HepG2 (cell line): Measurements from ENCODE around the gene ACAN.

Source experiments
- TCF7 ChIP-seq: sonication (generic); IDR thresholded peaks from 2 replicates; pipeline ENCODE4 v1.6.1; 2016; ENCODE audit warnings: antibody characterized with exemption, low read depth
- TCF7L2 ChIP-seq: IDR thresholded peaks from 2 replicates; pipeline ENCODE4 v1.6.1; 2011; ENCODE audit warnings: mild to moderate bottlenecking, low read depth, low read length, moderate library complexity
- TMF1 ChIP-seq: sonication (generic); formaldehyde crosslinking; IDR thresholded peaks from 2 replicates; pipeline ENCODE4 v1.8.1; 2022; ENCODE audit warnings: low read depth, missing genetic modification reagents
- ZNF569 ChIP-seq: sonication (generic); formaldehyde crosslinking; IDR thresholded peaks from 2 replicates; pipeline ENCODE4 v1.5.0; 2020; ENCODE audit warnings: mild to moderate bottlenecking, missing genetic modification reagents, moderate library complexity, borderline replicate concordance

- TF ChIP-seq TMF1 = no peak
- TF ChIP-seq TCF7 = no peak
- TF ChIP-seq ZNF569 (CRISPR knock-in tag) = no peak
- TF ChIP-seq TCF7L2 = no peak
Observed at GRCh38 chr15:88838667-88839066, 35.4 kb downstream of the ACAN start.
